Fibroblast of pulmonary artery (primary cell): ENCODE measurements around the gene MKI67.

Source experiments
- DNase-seq: peaks from one replicate; pipeline ENCODE4 v3.0.0-alpha.2; 2010; ENCODE audit warnings: low read depth
- H3K4me3 ChIP-seq: replicated peaks from 2 replicates; pipeline ENCODE4 v1.5.1; 2011; ENCODE audit warnings: low read depth, mild to moderate bottlenecking, control low read depth, low read length, moderate library complexity
- CTCF ChIP-seq: IDR thresholded peaks from 2 replicates; pipeline ENCODE4 v1.5.1; 2011; ENCODE audit warnings: mild to moderate bottlenecking, control low read depth, low read length, inconsistent platforms; ENCODE audit errors: missing control alignments

The MKI67 gene

GRCh38 chr10:128156999-128157755 lies 31.0 kb upstream of the MKI67 start:
- no peak for TF ChIP-seq CTCF
- DNase-seq: no peak

GRCh38 chr10:128152741-128153580 lies 26.7 kb upstream of the MKI67 start:
- H3K4me3 ChIP-seq: no peak overlapping the region
- no peak for TF ChIP-seq CTCF
- no peak for DNase-seq

More at GRCh38 chr10:128156999-128157755, 31.0 kb upstream of the MKI67 start:
- no peak overlapping the region for H3K4me3 ChIP-seq

GRCh38 chr10:128151031-128151430 lies 24.8 kb upstream of the MKI67 start:
- TF ChIP-seq CTCF: no peak
- no peak for DNase-seq
- H3K4me3 ChIP-seq: no peak overlapping the region

- DNase-seq: no peak
- H3K4me3 ChIP-seq: peak overlapping the region; percentile 66
- TF ChIP-seq CTCF: no peak
These were observed 24.3 kb upstream of the MKI67 start for GRCh38 chr10:128150561-128150960.

- peak; percentile 63 for DNase-seq
- peak overlapping the region; percentile 66 for H3K4me3 ChIP-seq
- peak; percentile 46 for TF ChIP-seq CTCF
These were observed 23.8 kb upstream of the MKI67 start for GRCh38 chr10:128150045-128150493.

GRCh38 chr10:128149267-128150014 lies 23.2 kb upstream of the MKI67 start:
- no peak for DNase-seq
- TF ChIP-seq CTCF: no peak
- H3K4me3 ChIP-seq: no peak overlapping the region
